HG03066 (cell line): ENCODE measurements around the gene RPL10.
A peak's percentile ranks its signal among the peaks of the same experiment; 100 is the strongest.

Experiments used
- ATAC-seq: cut with Tn5 transposase; IDR thresholded peaks from one replicate; pipeline ENCODE4 v1.9.1; 2021; ENCODE audit warnings: low read depth; ENCODE audit not compliant: unreplicated experiment

The RPL10 gene

GRCh38 chrX:154443992-154444754 lies 46.0 kb downstream of the RPL10 start, which contains the start of gene FAM50A:
Gene FAM50A (plus strand): TSS chrX:154444141. CDS start chrX:154444236, 95 bp downstream.
- ATAC-seq = peak; percentile 83

DNA sequence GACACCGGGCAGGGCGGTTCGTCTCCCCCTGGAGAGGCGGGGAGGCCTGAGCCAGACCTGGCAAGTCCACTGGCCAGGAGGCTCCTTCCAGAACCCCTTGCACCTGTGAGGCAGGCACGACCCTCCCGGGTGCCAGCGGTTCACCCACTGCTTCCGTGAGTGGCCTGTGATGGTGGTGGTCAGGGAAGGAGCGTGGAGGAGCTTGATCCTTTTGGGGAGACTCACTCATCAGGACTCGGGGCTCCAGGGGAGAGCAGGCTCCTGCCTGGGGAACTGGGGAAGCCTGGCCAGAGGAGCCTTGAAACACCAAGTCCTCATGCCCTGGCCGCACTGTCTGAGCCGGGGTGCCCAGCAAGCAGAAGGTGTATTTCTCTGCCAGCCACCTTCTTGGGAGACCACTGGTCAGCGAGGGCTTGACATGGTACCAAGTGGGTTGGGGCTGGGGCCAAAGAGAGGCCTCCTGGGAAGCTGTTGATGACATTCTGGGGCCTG lies 46.6 kb downstream of the RPL10 start:
- no peak for ATAC-seq

DNA sequence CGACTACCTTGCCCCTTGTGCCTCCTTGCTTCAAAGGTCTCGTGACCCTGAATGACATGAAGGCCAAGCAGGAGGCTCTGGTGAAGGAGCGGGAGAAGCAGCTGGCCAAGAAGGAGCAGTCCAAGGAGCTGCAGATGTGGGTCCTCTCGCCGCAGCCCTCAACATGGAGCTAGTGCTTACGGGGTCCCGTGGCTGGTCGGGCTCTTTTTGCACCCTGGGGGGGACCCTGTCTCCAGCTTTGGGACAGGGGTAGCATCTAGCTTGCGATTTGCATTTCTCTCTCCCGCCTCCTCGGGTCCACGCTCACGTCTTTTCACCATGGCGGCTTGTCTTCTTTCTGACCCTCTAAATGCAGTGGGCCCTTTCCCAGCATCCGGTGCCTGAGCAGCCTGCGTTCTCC lies 47.6 kb downstream of the RPL10 start:
- ATAC-seq = no peak

DNA sequence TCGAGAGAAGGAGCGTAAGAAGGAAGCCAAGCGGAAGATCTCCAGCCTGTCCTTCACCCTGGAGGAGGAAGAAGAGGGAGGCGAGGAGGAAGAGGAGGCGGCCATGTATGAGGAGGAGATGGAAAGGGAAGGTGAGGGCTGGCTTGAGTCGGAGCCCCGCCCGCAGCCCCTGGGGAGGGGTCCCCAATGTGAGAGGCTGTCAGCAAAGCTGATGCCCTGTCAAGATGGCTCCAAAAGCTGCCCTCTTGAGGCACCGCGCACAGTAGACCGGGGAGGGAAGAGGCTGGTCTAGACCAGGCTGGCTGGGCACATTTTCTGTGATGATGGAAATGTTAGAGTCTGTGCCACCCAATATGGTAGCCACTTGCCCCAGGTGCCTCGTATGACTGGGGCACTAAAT lies 48.3 kb downstream of the RPL10 start:
- no peak for ATAC-seq

DNA sequence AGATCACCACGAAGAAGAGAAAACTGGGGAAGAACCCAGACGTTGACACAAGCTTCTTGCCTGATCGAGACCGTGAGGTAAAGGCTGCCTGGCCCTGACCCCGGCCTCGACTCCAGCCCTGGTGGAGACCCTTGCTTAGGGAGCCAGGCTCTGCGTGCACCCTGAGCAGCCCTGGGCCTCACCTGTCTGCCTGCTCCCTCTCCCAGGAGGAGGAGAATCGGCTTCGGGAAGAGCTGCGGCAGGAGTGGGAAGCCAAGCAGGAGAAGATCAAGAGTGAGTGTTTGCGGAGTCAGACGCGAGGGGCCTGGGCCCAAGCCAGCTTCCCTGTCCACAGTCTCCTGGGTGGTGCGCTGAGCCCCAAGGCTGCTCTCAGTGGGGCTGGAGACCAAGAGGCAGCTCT lies 50.3 kb downstream of the RPL10 start:
- no peak for ATAC-seq

DNA sequence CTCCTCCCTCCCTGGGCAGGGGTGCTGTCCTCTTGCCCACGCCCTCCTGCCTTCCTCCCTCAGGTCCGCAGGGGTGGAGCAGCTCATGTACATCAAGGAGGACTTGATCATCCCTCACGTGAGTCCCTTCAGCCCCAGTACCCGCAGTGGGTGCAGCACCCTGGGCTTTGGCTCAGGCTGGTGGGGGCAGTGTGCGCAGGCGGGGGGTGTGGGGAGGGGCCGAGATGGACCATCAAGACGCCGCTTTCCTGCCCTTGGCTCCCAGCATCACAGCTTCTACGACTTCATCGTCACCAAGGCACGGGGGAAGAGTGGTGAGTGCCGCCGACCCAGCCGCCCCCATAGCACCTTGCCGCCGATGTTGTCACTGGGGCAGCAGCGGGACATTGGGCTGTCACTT lies 51.4 kb downstream of the RPL10 start:
- no peak for ATAC-seq

- no peak for ATAC-seq
Measured at GRCh38 chrX:154450312-154450711, 52.1 kb downstream of the RPL10 start.
